Panc1 (cell line): ENCODE results near the gene DAB2IP.

ENCODE experiments used
- POLR2AphosphoS5 ChIP-seq: IDR thresholded peaks from 2 replicates; pipeline ENCODE4 v1.6.1; 2012; ENCODE audit warnings: mild to moderate bottlenecking, low read depth, low read length, moderate library complexity
- SIN3A ChIP-seq: IDR thresholded peaks from 2 replicates; pipeline ENCODE4 v1.6.1; 2012; ENCODE audit warnings: low read depth, mild to moderate bottlenecking, low read length, moderate library complexity, borderline replicate concordance; ENCODE audit not compliant: insufficient read depth
- TCF7L2 ChIP-seq: IDR thresholded peaks from 2 replicates; pipeline ENCODE4 v1.6.1; 2011; ENCODE audit warnings: mild to moderate bottlenecking, low read depth, low read length, inconsistent platforms
- TF ChIP-seq, protein P1 (sequence below): fragments of 450-650 bp; IDR thresholded peaks from 2 replicates; pipeline ENCODE4 v1.5.1; 2017; ENCODE audit warnings: mild to moderate bottlenecking
- TF ChIP-seq, protein P2 (sequence below), 2 experiments: IDR thresholded peaks; 2 replicates each; pipeline ENCODE4 v1.6.1; 2011 to 2012; ENCODE audit warnings: low read depth in 2 of 2, control low read depth in 1 of 2, low read length in 1 of 2, mild to moderate bottlenecking in 1 of 2, moderate library complexity in 1 of 2; ENCODE audit not compliant: insufficient read depth in 1 of 2

- TF ChIP-seq SIN3A: no peak
- TF ChIP-seq, protein P1, sequence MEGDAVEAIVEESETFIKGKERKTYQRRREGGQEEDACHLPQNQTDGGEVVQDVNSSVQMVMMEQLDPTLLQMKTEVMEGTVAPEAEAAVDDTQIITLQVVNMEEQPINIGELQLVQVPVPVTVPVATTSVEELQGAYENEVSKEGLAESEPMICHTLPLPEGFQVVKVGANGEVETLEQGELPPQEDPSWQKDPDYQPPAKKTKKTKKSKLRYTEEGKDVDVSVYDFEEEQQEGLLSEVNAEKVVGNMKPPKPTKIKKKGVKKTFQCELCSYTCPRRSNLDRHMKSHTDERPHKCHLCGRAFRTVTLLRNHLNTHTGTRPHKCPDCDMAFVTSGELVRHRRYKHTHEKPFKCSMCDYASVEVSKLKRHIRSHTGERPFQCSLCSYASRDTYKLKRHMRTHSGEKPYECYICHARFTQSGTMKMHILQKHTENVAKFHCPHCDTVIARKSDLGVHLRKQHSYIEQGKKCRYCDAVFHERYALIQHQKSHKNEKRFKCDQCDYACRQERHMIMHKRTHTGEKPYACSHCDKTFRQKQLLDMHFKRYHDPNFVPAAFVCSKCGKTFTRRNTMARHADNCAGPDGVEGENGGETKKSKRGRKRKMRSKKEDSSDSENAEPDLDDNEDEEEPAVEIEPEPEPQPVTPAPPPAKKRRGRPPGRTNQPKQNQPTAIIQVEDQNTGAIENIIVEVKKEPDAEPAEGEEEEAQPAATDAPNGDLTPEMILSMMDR: no peak
- TF ChIP-seq, protein P2, sequence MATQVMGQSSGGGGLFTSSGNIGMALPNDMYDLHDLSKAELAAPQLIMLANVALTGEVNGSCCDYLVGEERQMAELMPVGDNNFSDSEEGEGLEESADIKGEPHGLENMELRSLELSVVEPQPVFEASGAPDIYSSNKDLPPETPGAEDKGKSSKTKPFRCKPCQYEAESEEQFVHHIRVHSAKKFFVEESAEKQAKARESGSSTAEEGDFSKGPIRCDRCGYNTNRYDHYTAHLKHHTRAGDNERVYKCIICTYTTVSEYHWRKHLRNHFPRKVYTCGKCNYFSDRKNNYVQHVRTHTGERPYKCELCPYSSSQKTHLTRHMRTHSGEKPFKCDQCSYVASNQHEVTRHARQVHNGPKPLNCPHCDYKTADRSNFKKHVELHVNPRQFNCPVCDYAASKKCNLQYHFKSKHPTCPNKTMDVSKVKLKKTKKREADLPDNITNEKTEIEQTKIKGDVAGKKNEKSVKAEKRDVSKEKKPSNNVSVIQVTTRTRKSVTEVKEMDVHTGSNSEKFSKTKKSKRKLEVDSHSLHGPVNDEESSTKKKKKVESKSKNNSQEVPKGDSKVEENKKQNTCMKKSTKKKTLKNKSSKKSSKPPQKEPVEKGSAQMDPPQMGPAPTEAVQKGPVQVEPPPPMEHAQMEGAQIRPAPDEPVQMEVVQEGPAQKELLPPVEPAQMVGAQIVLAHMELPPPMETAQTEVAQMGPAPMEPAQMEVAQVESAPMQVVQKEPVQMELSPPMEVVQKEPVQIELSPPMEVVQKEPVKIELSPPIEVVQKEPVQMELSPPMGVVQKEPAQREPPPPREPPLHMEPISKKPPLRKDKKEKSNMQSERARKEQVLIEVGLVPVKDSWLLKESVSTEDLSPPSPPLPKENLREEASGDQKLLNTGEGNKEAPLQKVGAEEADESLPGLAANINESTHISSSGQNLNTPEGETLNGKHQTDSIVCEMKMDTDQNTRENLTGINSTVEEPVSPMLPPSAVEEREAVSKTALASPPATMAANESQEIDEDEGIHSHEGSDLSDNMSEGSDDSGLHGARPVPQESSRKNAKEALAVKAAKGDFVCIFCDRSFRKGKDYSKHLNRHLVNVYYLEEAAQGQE (IDR thresholded peaks at IDR 0.05; ENCODE audit: insufficient read depth in 1 of 2, low read depth in 2 of 2, low read length in 1 of 2): no peak
- TF ChIP-seq POLR2AphosphoS5: no peak
- no peak for TF ChIP-seq TCF7L2
Measured at GRCh38 chr9:121763561-121764370, 112.3 kb downstream of the DAB2IP start.
